ENCODE results near the gene MYOD1. TPM values are rescaled to one million over a fixed set of nuclear protein-coding genes. Genes with fewer than 3 reads are reported as not detected.

MYOD1 gene
- polyA plus RNA-seq, 1 experiment, result not detected

DNA sequence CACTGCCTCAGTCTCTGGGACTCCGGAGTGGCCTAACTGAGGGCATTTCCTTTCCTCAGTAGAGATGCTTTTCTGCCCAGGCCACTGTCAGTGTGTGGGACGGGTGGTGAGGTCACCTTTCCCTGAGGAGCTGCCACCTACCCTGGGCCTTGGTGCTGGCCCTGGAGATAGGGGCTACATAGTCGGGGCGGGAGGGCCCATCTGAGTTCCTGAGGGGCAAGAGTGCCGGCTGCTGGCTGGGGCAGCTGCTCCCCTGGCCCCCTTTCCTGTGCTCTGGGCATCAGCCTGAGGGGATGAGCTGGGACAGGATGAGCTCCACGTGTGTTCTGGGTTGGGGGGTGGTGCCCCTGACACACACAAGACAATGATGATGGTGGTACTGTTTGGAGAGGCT is 20.6 kb downstream of the MYOD1 start:
- Histone ChIP-seq H3K4me3 (ENCODE audit: low read depth, low read length) (no peak overlapping the region), H3K9me3 (ENCODE audit: control insufficient read depth, insufficient read depth, low read length) (peaks cover 7% of the 10 kb centered on the region; the same call in 1 of the 2 replicates), H3K27me3 (ENCODE audit: control insufficient read depth, insufficient read depth, low read length) (peaks cover 36% of the 10 kb centered on the region), H3K27ac (ENCODE audit: low read depth, low read length) (no peak overlapping the region)
- DNase-seq (ENCODE audit: low read depth, low spot score), result no peak
- no peak for TF ChIP-seq CTCF (IDR thresholded peaks at IDR 0.05; ENCODE audit: low read depth, low read length)
- CTCF ChIA-PET, result interaction anchor here (0.5 to 3.6 kb wide), 3 partner anchors 9 to 233 kb away, joined by 3 to 21 read pairs (median 3); no protein-coding TSS in a partner anchor
- POLR2A ChIA-PET, result no interaction called here

- CTCF ChIA-PET, result interaction anchor here (1.2 to 3.6 kb wide), 2 partner anchors 10 to 232 kb away, joined by 3 to 21 read pairs; no protein-coding TSS in a partner anchor
- H3K27ac ChIP-seq (ENCODE audit: low read depth, low read length), result no peak overlapping the region
- no peak for DNase-seq (ENCODE audit: low read depth, low spot score)
These were observed 21.4 kb downstream of the MYOD1 start for GRCh38 chr11:17740649-17741235.

DNA sequence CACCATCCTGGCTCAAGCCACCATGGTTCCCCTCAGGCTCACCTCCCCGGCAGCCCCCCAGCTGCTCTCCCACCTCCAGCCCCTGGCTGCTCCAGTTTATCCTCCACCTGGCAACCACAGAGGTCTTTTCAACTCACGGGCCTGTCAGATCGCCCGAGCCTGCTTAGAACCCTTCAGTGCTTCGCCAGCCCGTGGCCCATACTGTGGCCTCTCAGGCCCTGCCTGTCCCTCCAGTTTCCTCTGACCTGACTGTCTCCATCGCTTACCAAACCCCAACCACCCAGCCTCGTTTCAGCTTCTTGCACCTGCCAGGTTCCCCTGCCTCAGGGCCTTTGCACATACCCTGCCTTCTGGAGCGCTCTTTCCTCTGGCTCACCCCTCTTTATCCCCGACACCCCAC is 22.1 kb downstream of the MYOD1 start:
- peaks cover under 1% of the 10 kb centered on the region; the same call in 1 of the 2 replicates for H3K9me3 ChIP-seq (ENCODE audit: control insufficient read depth, insufficient read depth, low read length)
- no peak for DNase-seq (ENCODE audit: low read depth, low spot score)
- POLR2A ChIA-PET, result no interaction called here
- CTCF ChIA-PET, result interaction anchor here (0.5 to 3.6 kb wide), 2 partner anchors 10 to 75 kb away, joined by 3 to 21 read pairs; no protein-coding TSS in a partner anchor
- no peak for TF ChIP-seq CTCF (IDR thresholded peaks at IDR 0.05; ENCODE audit: low read depth, low read length)
- no peak overlapping the region for H3K27ac ChIP-seq (ENCODE audit: low read depth, low read length)
- H3K27me3 ChIP-seq (ENCODE audit: control insufficient read depth, insufficient read depth, low read length), result peaks cover 30% of the 10 kb centered on the region
- H3K4me3 ChIP-seq (ENCODE audit: low read depth, low read length), result no peak overlapping the region

More at GRCh38 chr11:17740649-17741235, 21.4 kb downstream of the MYOD1 start:
- Histone ChIP-seq H3K27me3 (ENCODE audit: control insufficient read depth, insufficient read depth, low read length) (peaks cover 36% of the 10 kb centered on the region), H3K4me3 (ENCODE audit: low read depth, low read length) (no peak overlapping the region), H3K9me3 (ENCODE audit: control insufficient read depth, insufficient read depth, low read length) (peaks cover 7% of the 10 kb centered on the region; the same call in 1 of the 2 replicates)
- TF ChIP-seq CTCF (IDR thresholded peaks at IDR 0.05; ENCODE audit: low read depth, low read length), result no peak
- POLR2A ChIA-PET, result no interaction called here

GRCh38 chr11:17742019-17742418 is 22.6 kb downstream of the MYOD1 start:
- no peaks in the 10 kb centered on the region for H3K9me3 ChIP-seq (ENCODE audit: control insufficient read depth, insufficient read depth, low read length)
- no peak for TF ChIP-seq CTCF (IDR thresholded peaks at IDR 0.05; ENCODE audit: low read depth, low read length)
- no peak overlapping the region for H3K27ac ChIP-seq (ENCODE audit: low read depth, low read length)
- no peak overlapping the region for H3K4me3 ChIP-seq (ENCODE audit: low read depth, low read length)
- H3K27me3 ChIP-seq (ENCODE audit: control insufficient read depth, insufficient read depth, low read length), result peaks cover 24% of the 10 kb centered on the region
- CTCF ChIA-PET, result interaction anchor here (3.6 kb wide), 1 partner anchor 11 kb away, joined by 21 read pairs; no protein-coding TSS in a partner anchor
- DNase-seq (ENCODE audit: low read depth, low spot score), result no peak
- POLR2A ChIA-PET, result no interaction called here

GRCh38 chr11:17743026-17743807 is 23.8 kb downstream of the MYOD1 start:
- no peak for DNase-seq (ENCODE audit: low read depth, low spot score)
- POLR2A ChIA-PET, result no interaction called here

More at GRCh38 chr11:17743026-17743807, 23.8 kb downstream of the MYOD1 start:
- H3K27ac ChIP-seq (ENCODE audit: low read depth, low read length), result no peak overlapping the region
- CTCF ChIA-PET, result interaction anchor here (1.4 to 2.0 kb wide), 3 partner anchors 13 to 235 kb away, joined by 4 to 13 read pairs (median 8); no protein-coding TSS in a partner anchor
- no peak for TF ChIP-seq CTCF (IDR thresholded peaks at IDR 0.05; ENCODE audit: low read depth, low read length)
- H3K4me3 ChIP-seq (ENCODE audit: low read depth, low read length), result no peak overlapping the region
- H3K9me3 ChIP-seq (ENCODE audit: control insufficient read depth, insufficient read depth, low read length), result no peaks in the 10 kb centered on the region; the same call in 1 of the 2 replicates
- H3K27me3 ChIP-seq (ENCODE audit: control insufficient read depth, insufficient read depth, low read length), result peaks cover 16% of the 10 kb centered on the region
